Stimulated activated CD4-positive, alpha-beta T cell treated with anti-CD3 and anti-CD28 coated beads, Interleukin-2, amount 100 ng/mL, for 24 hours (primary cell): ENCODE data around the gene BBS4.
"Not testable (repeated sequence)": the region's sequence is repeated elsewhere in the genome, so short reads cannot be mapped to it uniquely, and the experiment has no call there.

Experiments used
- DNase-seq, 2 donors: peaks; one replicate each; pipeline ENCODE4 v3.0.0-alpha.2; 2020

BBS4 gene

DNA sequence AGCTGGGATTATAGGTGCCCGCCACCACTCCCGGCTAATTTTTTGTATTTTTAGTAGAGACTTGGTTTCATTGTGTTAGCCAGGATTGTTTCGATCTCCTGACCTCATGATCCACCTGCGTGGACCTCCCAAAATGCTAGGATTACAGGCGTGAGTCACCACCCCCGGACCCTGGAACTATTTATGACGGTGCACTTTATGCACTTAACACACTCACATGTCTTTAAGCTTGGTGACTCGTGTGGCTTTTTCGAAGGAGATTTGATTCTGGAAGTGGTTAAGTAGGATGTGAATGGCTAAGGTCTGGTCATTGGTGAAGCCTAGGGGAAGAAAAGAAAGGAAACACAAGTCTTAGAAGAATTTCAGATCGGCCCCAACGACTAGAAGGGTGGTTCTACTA is 20.3 kb downstream of the BBS4 start:
- DNase-seq, result no peak

DNA sequence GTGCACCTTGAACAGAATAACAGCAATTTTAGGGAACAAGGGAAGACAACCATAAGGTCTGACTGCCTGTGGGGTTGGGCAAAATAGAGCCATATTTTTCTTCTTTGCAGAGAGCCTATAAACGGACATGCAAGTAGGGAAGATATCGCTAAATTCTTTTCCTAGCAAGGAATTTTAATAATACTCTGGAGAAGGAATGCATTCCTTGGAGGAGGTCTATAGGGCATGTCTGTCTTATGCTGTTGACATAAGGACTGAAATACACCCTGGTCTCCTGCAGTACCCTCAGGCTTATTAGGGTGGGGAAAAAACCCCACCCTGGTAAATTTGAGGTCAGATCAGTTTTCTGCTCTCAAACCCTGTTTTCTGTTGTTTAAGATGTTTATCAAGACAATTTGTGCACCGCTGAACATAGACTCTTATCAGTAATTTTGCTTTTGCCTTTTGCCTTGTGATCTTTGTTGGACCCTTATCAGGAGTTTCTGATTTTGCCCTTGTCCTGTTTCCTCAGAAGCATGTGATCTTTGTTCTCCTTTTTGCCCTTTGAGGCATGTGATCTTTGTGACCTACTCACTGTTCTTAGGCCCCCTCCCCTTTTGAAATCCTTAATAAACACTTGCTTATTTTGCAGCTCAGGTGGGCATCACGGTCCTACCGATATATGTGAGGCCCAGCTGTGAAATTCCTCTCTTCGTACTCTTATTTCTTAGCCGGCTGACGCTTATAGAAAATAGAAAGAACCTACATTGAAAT is 22.7 kb downstream of the BBS4 start:
- not testable (repeated sequence) for DNase-seq

DNA sequence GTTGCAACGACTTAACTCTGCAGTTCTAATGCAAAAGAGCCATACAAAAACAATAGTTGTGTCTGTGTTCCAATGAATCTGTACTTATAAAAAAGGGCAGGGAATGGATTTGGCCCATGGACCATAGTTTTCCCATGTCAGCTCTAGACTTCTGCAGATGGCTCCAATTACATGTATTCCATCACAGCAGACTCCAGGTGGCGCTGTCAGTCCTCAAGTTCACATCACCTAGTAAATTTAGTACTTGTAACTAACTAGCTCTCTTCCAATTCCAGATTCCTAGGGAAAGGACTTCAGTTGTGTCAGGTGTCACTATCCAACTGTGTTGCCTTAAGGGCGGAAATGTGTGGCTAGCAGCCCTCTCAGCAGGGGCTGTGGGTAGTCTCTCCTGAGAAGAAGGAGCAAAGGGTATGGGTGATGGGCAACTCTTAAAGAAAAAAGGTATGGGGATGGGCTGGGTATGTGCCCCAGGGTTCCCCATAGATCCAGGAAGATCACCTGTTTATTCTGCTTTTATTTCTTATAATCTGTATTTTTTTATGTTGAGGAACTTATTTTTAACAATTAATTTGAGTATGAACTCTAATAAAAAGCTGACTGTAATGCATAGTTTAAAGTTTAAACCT is 36.2 kb downstream of the BBS4 start:
- DNase-seq, result peak; percentile 74 to 76

DNA sequence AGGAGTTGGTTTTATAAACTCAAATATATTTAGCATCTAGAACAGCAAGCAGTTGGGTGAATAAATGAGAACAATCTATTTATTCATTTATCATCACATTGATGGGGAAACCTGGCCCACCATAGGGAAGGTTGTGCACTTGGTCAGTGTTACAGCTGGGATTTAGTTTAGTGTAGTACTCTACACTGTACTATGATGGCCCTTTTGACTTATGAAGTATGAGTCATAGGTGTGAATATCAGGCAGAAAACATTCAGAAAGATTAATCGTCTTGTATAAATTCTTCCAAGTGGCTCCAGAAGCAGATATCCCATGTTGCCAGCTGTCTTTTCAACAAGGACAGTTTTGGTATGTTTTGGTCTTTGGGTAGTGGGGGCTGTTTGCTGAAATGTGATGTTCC is 38.0 kb downstream of the BBS4 start:
- no peak for DNase-seq

GRCh38 chr15:72725446-72725845 is 39.4 kb downstream of the BBS4 start:
- DNase-seq, result no peak

GRCh38 chr15:72725851-72726250 is 39.8 kb downstream of the BBS4 start:
- DNase-seq, result not testable (repeated sequence)

DNA sequence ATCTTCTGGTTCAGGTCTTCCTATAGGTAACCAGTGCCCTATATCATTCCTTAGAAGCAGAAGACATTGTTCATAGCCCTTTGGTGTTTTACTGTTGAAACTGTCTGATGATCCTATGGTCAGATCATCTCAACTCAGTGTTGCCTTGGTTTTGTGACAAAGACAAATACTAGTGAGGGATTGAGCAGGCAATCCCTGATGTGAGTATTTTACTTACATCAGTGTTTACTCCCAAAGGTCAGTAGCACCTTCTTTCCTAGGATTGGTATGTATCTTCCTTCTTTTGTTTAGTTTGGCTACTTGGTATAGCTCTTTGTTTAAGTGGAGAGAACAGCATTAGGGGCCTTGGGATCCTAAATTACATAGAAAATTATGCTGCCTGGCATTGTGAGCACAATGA is 41.1 kb downstream of the BBS4 start:
- no peak for DNase-seq

DNA sequence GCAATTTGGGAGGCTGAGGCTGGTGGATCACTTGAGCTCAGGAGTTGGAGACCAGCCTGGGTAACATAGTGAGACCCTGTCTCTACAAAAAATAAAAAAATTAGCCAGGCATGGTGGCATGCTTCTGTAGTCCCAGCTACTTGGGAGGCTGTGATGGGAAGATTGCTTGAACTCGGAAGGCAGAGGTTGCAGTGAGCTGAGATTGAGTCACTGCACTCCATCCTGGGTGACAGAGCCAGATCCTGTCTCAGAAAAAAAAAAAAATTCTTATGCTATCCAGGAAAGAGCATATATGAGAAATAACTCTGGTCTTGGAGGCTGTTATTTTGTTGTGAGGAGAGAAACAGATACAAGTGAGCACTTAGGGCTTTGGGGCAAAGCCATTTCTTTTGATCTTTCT is 42.2 kb downstream of the BBS4 start:
- not testable (repeated sequence) for DNase-seq

- DNase-seq, result no peak
These were observed 42.8 kb downstream of the BBS4 start for GRCh38 chr15:72728821-72729220.

- DNase-seq, result no peak
These were observed 46.1 kb downstream of the BBS4 start for GRCh38 chr15:72732086-72732485.

GRCh38 chr15:72732516-72732915 is 46.5 kb downstream of the BBS4 start:
- DNase-seq, result no peak

GRCh38 chr15:72733941-72734738 is 48.1 kb downstream of the BBS4 start:
- no peak for DNase-seq

GRCh38 chr15:72735111-72735510 is 49.1 kb downstream of the BBS4 start:
- DNase-seq, result no peak

DNA sequence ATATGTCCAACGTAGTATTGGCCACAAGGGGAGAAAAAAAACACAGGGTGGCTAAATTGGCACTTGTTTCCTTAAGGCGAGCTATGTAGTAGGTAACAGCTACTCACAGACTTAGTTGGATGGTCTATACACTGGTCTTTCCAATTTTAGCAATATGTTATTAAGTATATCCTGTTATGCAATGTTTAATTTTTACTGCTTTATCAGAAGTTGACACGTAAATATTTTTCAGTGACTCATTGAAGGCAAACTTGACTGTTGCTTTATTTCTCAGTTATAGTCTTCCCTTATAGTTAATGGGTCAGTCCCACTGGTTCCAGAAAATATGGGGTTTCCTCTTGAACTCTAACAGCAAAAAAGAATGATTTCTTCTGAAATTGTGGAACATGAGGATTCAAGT is 51.1 kb downstream of the BBS4 start:
- no peak for DNase-seq

DNA sequence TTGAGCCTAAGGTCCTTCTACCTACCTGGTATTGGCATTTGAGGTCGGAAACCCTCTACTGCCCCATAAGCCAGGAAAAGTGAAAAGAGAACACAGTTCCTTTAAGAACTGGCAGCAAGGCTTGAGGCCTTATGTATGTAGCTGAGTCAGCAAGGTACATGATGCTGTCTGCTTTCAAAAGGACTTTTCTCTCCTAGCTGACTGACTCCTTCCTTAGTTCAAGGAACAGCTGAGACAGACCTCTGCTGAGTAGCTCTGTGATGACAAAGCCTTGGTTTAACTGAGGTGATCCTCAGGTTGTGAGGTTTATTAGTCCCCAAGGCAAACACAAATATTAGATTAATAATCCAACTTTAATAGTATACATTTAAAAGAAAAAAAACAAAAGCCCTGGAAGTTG is 51.7 kb downstream of the BBS4 start:
- no peak for DNase-seq

GRCh38 chr15:72740219-72740618 is 54.2 kb downstream of the BBS4 start:
- DNase-seq, result no peak

DNA sequence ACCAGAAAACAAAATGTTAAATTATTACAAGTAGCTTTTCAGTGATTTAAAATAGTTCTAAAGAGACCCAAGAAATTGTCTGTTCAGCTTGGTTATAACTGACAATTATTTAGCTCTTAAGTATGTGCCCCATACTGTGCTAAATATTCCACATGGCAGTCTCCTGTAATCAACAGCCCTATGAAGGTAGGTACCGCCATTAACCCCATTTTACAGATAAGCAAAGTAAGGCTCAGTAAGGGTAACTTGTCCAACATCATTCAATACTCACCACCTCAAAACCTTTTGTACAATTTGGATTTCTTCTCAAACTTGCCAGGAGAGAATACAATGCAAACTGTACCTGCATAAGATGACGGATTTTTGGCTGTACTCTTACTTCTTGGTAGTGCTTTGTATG is 63.7 kb downstream of the BBS4 start:
- DNase-seq, result no peak

DNA sequence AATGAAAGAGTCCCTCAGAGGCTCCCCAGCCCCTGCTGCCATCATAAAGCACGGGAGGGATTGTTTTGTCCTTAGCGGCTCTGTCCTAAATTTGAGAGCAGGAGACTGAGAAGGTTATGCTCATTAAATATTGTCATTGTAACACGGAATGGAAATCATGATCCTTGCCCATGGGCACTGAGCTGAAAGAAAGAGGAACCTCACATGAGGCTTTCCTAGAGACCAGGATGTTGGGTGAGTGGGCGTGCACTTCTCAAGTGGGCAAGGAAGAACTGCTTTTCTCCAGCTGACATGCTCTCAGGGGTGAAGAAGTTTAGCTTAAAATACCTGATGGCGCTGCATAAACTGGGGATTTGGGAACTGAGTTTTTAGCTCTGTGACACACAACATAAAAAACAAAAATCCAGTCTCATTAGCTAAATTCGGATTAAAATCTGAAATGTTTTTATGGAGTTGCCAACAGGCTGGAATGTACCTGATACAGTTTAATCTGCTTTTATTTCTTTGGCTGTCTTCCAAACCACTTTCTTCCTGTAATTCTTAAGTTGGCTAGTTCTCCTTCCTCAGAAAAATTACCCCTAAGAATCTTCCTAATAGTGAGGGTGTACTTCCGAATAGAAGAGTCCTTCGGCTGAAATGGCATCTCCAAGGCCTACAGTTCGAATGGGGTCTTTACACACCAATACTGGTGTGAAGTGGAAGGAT is 65.9 kb downstream of the BBS4 start:
- no peak for DNase-seq

GRCh38 chr15:72754096-72754495 is 68.1 kb downstream of the BBS4 start:
- no peak for DNase-seq

GRCh38 chr15:72758182-72758581 is 72.2 kb downstream of the BBS4 start:
- DNase-seq, result no peak

DNA sequence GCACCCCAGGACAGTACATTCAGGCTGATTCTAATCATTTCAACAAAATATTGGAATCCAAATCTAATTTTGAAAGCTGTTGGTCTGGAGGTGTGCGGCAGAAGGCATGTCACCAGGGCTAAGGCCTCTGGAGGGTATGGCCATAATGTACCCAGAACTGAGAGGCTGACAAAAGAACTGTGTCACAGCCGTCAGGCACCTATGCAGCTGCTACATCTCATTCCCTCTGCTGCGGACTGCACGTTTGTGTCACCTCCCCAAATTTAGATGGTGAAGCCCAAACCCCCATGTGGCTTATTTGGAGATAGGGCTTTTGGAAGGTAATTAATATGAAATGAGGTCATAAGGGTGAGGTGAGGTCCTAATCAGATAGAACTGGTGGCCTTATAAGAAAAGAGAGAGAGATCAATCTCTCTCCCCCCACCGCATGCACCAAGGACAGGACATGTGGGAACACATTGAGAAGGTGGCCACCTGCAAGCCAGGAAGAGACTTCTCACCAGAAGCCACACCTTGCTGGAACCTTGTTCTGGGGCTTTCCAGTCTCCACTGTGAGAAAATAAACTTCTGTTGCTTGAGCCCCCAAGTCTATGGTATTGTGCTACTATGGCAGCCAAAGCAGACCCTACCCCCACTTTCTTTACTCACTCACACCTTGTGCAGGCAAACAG is 74.7 kb downstream of the BBS4 start:
- DNase-seq, result no peak

DNA sequence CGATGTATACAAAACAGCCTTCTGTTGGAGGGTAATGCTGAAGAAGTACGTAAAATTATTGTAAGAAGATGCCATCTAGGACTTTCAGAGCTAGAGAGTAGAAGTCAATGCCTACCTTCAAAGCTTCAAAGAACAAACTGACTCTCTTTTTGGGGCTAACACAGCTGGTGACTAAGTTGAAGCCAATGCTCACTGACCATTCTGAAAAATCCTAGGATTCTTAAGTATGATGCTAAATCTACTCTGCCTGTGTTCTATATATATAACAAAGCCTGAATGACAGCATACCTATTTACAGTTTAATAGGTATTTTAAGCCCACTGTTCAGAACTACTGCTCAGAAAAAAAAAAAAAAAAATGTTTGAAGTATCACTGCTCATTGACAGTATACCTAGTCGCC is 78.6 kb downstream of the BBS4 start:
- DNase-seq, result no peak

DNA sequence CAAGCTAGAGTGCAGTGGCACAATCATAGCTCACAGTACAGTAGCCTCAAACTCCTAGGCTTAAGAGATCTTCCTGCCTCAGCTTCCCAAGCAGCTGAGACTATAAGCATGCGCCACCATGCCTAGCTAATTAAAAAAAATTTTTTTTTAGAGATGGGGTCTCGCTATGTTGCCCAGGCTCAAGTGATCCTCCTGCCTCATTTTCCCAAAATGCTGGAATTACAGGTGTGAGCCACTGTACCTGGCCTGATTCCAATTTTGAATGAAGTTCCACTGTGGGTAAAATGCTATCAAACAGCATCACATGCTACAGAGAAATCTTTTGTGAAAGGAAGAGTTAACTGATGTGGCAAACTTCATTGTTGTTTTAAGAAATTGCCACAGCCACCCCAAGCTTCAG is 80.0 kb downstream of the BBS4 start:
- DNase-seq, result no peak
